Kidney capillary endothelial cell (primary cell): ENCODE results near the gene TOP3A.

Source experiments
- DNase-seq: peaks from one replicate; pipeline ENCODE4 v3.0.0-alpha.2; 2018; ENCODE audit warnings: low spot score

TOP3A gene

DNA sequence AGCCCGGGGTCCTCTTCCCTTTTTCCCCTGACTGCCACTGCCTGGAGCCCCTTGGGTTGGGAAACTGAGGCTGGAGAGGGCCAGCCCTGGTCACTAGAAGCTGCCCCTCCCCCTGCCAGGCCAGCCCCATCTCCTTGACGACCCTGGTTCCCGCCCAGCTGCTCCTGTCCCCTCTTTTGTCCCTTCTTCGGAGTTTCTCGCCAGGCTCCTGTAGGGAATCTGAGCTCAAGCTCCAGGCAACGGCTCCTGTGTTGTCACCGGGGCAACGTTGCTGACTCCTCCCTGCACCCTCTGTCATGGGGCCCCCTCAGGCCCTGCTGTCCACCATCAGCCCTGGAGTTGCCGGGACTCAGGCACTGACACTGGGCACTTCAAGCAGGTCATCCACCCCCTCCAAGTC, 83.6 kb downstream of the TOP3A start:
- no peak for DNase-seq

DNA sequence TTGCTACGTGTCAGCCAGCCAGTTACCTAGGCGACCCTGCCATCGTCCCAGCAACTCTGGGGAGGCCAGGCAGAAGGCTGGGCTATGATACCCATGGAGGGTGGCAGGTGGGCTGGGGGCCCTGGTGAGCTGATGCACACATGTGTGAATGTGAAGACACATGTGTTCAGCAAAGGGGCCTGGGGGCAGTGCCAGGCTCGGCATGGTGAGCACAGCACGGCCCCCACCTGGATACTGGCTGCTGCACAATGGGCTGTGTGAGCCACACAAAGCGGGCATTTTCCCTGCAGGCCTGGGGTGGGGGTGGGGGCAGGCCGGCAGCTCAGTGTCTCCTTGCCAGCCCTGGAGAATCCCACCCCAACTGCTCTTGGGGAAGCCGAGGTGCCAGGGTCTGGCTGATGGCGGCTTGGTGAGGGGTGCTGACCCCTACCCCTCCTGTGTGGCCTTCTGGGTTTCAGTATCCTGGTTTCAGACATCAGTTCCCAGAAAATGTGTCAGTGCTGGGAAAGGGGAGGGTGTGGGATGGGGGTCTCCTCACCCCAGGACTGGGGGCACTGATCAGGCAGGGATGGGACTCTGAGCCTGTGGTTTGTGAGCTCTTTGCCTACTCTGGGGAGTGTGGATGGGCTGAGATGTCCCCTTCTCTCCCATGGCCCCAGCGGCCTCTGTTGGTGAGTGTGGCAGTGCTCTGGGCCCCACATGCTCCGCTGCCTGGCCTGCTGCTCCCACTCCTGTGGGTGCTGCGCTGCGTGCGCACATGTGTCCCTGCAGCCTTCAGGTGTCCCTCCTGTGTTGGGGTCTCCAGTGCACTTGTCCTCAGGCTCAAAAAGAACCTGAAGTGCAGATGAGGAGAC, 84.3 kb downstream of the TOP3A start:
- no peak for DNase-seq

GRCh38 chr17:18229771-18230170, 85.0 kb downstream of the TOP3A start:
- DNase-seq: no peak

DNA sequence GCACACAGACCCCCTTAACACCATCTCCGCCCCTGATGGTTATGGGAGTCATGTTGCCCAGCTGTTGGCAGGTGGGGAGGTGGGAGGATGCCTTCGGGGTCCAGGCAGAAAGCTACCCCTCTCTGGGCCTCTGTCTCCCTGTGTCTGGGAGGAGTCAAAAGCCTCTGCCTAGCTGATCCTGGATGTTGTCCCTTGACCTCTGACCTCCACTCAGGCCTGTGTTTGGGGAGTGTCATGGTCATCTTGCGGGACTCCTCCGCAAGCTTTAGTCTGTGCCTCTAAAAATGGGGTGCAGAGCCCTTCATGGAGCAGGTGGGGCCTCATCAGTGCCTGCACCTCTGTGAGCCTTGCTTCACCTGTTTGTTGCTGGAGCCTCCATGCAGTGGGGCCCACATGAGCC, 85.5 kb downstream of the TOP3A start:
- no peak for DNase-seq

GRCh38 chr17:18228176-18228682, 86.6 kb downstream of the TOP3A start:
- DNase-seq: no peak

- DNase-seq: no peak
Measured at GRCh38 chr17:18227635-18228034, 87.2 kb downstream of the TOP3A start.

GRCh38 chr17:18226284-18226945, 88.4 kb downstream of the TOP3A start:
- no peak for DNase-seq

DNA sequence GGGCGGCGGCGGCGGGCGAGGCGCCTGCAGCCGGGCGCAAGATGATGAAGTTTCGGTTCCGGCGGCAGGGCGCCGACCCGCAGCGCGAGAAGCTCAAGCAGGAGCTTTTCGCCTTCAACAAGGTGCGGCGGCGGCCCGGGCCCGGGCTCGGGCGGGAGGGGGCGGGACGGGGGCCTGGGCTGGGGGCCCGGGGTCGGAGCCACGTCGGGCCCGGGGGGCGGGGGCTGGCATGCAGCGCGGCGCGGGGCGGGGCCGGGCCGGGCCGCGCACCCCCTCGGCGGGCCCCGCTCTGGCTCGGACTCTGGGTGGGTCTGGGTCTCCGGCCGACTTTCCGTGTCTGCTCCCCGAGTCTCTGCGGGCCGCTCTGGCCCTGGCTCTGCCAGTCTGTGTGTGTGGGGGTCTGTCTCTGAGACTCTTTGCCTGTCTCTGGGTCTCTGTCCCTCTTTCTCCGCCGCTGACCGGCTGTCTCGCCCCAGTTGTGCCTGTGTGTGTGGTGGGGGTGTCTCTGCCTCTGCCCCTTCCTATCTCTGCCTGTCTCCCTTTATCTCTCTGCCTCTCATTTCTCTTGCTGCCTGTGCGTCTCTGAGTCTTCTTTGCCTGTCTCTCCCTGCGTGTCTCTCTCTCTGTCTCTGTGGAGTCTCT, 89.0 kb downstream of the TOP3A start:
- no peak for DNase-seq

DNA sequence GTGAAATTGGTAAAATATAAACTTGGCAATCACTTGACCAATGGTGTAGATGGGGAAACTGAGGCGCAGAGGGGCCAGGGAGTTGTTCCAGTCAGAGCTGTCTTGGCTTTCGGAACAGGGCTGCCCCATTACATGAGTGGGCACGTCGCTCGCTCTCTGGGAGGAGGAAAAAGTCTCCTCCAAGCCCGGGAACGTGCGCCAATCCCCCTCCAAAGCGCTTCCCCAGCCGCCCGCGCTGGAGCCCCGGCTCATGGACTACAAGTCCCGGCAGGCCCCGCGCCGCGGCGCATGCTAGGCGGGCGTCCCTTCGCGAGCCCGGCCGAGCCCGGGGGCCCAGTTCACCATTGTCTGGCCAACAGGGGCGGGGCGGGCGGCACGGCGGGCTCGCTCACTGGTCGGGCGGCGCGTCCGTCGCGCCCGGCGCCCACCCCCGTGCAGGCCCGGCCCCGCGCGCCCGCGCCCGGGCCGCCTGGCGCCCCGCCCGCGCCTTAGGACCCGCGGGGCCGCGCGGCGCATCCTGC, 89.6 kb downstream of the TOP3A start, which contains the start of gene LLGL1:
LLGL1 (plus strand) TSS at position 515 of the 521 bp plus-strand sequence. CDS start 48 bp downstream, outside the sequence.
- DNase-seq: peak; percentile 92

GRCh38 chr17:18224387-18225120, 90.2 kb downstream of the TOP3A start:
- DNase-seq: no peak

DNA sequence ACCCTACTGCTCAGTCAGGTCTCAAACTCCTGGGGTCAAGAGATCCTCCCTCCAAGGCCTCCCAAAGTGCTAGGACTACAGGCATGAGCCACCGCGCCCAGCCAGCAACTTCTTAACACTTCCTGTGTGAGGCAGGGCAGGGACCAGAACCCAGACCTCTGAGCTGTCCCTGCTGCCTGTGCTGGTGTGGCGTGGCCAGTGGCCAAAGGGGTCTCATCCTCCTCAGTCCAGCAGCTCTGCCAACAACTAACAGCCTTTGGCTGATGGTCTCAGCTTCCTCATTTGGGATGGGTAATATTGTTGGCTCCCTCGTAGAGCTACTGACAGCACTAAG, 90.8 kb downstream of the TOP3A start:
- DNase-seq: no peak
